ENCODE results near the gene ARHGAP30. TPM values are rescaled to one million over a fixed set of nuclear protein-coding genes. Genes with fewer than 3 reads are reported as not detected.
"Not testable (repeated sequence)": the region's sequence is repeated elsewhere in the genome, so short reads cannot be mapped to it uniquely, and the experiment has no call there.

Gene ARHGAP30
- total RNA-seq, 1 donor from 2014 or later: 38.0 TPM

- no peak for TF ChIP-seq CTCF (IDR thresholded peaks at IDR 0.05)
- Histone ChIP-seq H3K4me1 (peaks cover 11% of the 10 kb centered on the region), H3K9me3 (no peaks in the 10 kb centered on the region), H3K27ac (peak within 1 kb of the TSS; percentile 77), H3K4me3 (peak within 1 kb of the TSS; percentile 63), H3K36me3 (peaks cover 39% of the 10 kb centered on the region), H3K27me3 (no peaks in the 10 kb centered on the region)
- intact Hi-C loops (cut with DNase I): no loop called here
- ATAC-seq (peak; percentile 97), DNase-seq (peak; percentile 93)
Observed at GRCh38 chr1:161038523-161039153, 31.1 kb downstream of the ARHGAP30 start, which contains the start of gene TSTD1. TSS of gene TSTD1 (minus strand) at chr1:161038964. CDS start at chr1:161038889, 75 bp downstream.

GRCh38 chr1:161037661-161038522 lies 31.8 kb downstream of the ARHGAP30 start:
- no peak for TF ChIP-seq CTCF (IDR thresholded peaks at IDR 0.05)
- intact Hi-C loops (cut with DNase I): no loop called here
- H3K27ac ChIP-seq: peak overlapping the region; percentile 77
- H3K9me3 ChIP-seq: no peaks in the 10 kb centered on the region
- peak overlapping the region; percentile 63 for H3K4me3 ChIP-seq
- DNase-seq (peak; percentile 69), ATAC-seq (peak; percentile 22)
- H3K27me3 ChIP-seq: no peaks in the 10 kb centered on the region
- H3K4me1 ChIP-seq: peaks cover 7% of the 10 kb centered on the region
- H3K36me3 ChIP-seq: peaks cover 37% of the 10 kb centered on the region

DNA sequence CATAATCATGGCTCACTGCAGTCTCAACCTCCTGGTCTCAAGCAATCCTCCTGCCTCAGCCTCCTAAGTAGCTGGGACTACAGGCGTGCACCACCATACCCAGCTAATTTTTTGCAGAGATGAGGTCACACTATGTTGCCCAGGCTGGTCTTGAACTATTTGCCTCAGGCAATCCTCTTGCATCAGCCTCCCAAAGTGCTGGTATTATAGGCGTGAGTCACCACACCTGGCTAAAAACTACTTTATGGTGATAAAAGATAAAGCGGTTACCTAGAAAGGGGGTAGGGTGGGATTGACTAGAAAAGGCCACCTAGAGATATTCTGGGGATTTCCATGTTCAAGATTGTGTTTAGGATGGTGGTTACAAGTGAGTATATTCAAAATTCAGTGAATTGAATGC lies 35.9 kb downstream of the ARHGAP30 start:
- DNase-seq (no peak), ATAC-seq (no peak)
- H3K27ac ChIP-seq: no peak overlapping the region
- H3K27me3 ChIP-seq: no peaks in the 10 kb centered on the region
- TF ChIP-seq CTCF (IDR thresholded peaks at IDR 0.05): no peak
- intact Hi-C loops (cut with DNase I): no loop called here
- H3K4me3 ChIP-seq: no peak overlapping the region
- no peaks in the 10 kb centered on the region for H3K9me3 ChIP-seq
- H3K4me1 ChIP-seq: peaks cover 10% of the 10 kb centered on the region
- H3K36me3 ChIP-seq: no peaks in the 10 kb centered on the region

GRCh38 chr1:161032409-161032808 lies 37.3 kb downstream of the ARHGAP30 start:
- DNase-seq: no peak
- intact Hi-C loops (cut with DNase I): no loop called here
- Histone ChIP-seq H3K4me1 (peaks cover 10% of the 10 kb centered on the region), H3K27me3 (no peaks in the 10 kb centered on the region), H3K36me3 (no peaks in the 10 kb centered on the region), H3K4me3 (no peak overlapping the region), H3K9me3 (no peaks in the 10 kb centered on the region), H3K27ac (no peak overlapping the region)
- TF ChIP-seq CTCF (IDR thresholded peaks at IDR 0.05): no peak
- ATAC-seq: no peak

- ATAC-seq: no peak
- DNase-seq: no peak
- Histone ChIP-seq H3K27me3 (no peaks in the 10 kb centered on the region), H3K27ac (no peak overlapping the region), H3K4me1 (peaks cover 10% of the 10 kb centered on the region), H3K36me3 (no peaks in the 10 kb centered on the region), H3K4me3 (no peak overlapping the region), H3K9me3 (no peaks in the 10 kb centered on the region)
- intact Hi-C loops (cut with DNase I): no loop called here
- no peak for TF ChIP-seq CTCF (IDR thresholded peaks at IDR 0.05)
Observed at GRCh38 chr1:161031874-161032273, 37.8 kb downstream of the ARHGAP30 start.

DNA sequence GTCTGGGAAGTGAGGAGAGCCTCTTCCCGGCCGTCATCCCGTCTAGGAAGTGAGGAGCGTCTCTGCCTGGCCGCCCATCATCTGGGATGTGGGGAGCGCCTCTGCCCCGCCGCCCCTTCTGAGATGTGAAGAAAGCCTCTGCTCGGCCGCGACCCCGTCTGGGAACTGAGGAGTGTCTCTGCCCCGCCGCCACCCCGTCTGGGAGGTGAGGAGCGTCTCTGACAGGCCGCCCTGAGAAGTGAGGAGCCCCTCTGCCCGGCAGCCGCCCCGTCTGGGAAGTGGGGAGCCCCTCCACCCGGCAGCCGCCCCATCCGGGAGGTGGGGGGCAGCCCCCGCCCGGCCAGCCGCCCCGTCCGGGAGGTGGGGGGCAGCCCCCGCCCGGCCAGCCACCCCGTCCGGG lies 40.2 kb downstream of the ARHGAP30 start:
- H3K9me3 ChIP-seq; intact Hi-C loops (cut with DNase I); H3K27me3 ChIP-seq; H3K36me3 ChIP-seq; ATAC-seq; H3K4me3 ChIP-seq; H3K27ac ChIP-seq: not testable (repeated sequence)
- peak; percentile 32 for DNase-seq
- H3K4me1 ChIP-seq: peaks cover 10% of the 10 kb centered on the region

GRCh38 chr1:161026954-161027353 lies 42.7 kb downstream of the ARHGAP30 start:
- DNase-seq; H3K36me3 ChIP-seq; H3K9me3 ChIP-seq; H3K27me3 ChIP-seq; H3K4me1 ChIP-seq; ATAC-seq; H3K4me3 ChIP-seq; intact Hi-C loops (cut with DNase I); H3K27ac ChIP-seq: not testable (repeated sequence)

DNA sequence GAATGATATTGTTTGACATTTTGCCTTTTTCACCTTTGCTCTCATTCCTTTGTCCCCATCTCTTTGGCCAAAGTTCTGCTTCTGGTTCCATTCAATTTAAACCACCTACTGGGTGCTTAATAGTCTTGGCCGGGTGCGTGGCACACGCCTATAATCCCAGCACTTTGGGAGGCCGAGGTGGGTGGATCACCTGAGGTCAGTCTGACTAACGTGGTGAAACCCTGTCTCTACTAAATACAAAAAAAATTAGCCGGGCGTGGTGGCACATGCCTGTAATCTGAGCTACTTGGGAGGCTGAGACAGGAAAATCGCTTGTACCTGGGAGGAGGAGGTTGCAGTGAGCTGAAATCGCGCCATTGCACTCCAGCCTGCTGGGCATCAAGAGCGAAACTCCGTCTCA lies 47.3 kb downstream of the ARHGAP30 start:
- H3K9me3 ChIP-seq; H3K27me3 ChIP-seq; H3K36me3 ChIP-seq; intact Hi-C loops (cut with DNase I); H3K4me3 ChIP-seq; ATAC-seq; H3K27ac ChIP-seq: not testable (repeated sequence)
- peak; percentile 13 for DNase-seq
- peaks cover 40% of the 10 kb centered on the region for H3K4me1 ChIP-seq

All from upper lobe of right lung (tissue), 1 donor.